HUDEP-2 (cell line): Measurements from ENCODE around the gene MYOT.

Source experiments
- DNase-seq, 76 experiments: peaks; one replicate each; lab custom pipeline; 2025; ENCODE audit not compliant: unreplicated experiment in 76 of 76; lab: John Stamatoyannopoulos, UW

Gene MYOT

DNA sequence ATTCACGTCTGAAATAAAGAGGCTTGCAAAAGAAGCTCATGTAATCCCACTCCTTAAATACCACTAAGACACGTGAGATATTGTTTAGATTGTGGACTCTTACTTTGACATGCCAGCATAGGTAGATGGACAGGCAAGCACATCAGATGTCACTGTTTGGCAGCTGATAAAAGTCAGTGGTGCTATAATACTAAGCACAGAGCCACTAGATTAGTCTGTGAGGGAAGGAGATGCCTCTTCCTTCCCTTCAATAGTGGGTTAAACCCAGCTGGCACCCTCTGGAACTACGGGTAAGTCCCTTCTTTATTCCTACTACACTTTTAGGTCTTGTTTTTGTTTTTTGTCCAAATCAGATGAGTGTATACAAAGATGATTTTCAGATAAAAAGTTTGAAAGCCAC, at the start of gene MYOT:
Gene MYOT, plus strand, starts transcription at position 197 of the 400 bp plus-strand sequence. CDS start 2,792 bp downstream, outside the sequence.
- peak in 9 of 76 experiments; percentile 6 to 42 (median 23) for DNase-seq

DNA sequence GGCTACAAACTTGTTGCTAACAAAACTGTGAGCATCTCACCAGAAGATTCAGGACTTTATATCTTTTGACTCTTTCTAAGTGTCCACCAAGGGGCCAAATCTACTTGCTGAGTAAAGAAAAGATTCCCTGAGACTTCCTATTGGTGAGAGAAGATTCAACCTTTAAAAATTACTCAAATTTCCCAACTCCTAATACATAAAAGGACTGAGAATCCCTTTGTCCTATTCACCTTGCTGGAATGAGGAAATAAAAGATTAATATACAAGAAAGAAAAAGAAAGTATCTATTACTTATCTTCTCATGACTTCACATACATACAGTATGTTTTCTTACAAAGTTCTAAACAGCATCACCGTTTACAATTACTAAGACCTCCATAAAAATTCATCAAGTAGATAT, 47.9 kb upstream of the MYOT start:
- DNase-seq = no peak

GRCh38 chr5:137822158-137822764, 45.4 kb upstream of the MYOT start:
- peak in 6 of 76 experiments; percentile 0 to 25 (median 6) for DNase-seq

GRCh38 chr5:137822984-137823383, 44.7 kb upstream of the MYOT start:
- DNase-seq = no peak

GRCh38 chr5:137825165-137825564, 42.5 kb upstream of the MYOT start:
- no peak for DNase-seq

- no peak for DNase-seq
These were observed 41.6 kb upstream of the MYOT start for GRCh38 chr5:137826067-137826466.

GRCh38 chr5:137828180-137828579, 39.5 kb upstream of the MYOT start:
- DNase-seq = no peak

DNA sequence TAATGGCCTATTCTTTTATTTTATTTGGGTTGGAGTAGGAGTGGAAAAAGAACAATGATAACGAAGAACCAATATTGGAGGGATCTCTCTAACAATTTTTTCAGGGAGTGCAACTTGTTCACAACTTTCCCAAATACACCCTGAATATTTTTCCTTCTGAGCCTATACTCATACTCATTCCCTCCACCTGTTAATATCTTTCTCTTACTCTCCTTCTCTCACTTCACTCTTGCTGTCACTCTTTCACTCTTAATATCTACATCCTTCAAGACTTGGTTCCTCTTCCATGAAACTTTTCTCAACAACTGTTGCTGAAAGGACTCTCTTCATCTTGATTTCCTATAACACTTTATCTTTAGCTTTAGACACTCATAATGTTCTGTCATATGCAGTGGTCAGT, 39.0 kb upstream of the MYOT start:
- DNase-seq = no peak

DNA sequence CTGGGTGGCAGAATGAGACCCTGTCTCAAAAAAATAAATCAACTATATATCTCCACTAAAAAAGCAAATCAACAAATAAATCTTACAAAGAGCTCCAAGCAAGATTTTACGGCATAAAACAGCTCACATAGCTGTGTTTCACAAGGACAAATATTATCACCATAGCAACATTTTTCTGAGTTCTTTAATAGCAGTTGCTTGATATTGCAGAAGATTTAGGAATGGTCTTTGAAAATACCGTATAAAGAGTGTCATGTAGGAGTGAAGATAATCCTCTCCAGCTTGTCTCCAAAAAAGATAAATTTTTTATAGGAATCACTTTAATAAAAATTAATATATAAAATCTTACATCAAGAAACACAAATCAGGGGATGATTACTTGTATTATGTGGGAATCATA, 36.6 kb upstream of the MYOT start:
- DNase-seq = no peak

- no peak for DNase-seq
These were observed 36.1 kb upstream of the MYOT start for GRCh38 chr5:137831526-137831925.

DNA sequence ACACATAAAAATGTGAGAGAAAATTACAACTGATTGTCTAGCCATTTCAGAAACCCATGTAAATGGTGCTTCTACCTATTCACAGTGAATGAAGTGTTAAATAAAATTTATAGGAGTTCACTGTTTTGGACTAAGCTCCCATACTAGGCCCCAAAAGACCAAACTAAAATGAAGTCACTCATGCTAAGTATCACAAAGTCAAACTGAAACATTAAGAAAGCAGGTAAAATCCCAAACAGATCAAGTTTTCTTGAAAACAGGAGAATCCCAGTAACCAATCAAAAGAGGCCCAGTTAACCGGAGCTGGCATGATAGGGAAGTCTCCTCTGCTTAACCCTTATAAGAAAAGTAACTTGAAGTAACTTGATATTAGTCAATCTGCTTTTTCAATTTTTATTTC, 35.2 kb upstream of the MYOT start:
- DNase-seq = no peak

DNA sequence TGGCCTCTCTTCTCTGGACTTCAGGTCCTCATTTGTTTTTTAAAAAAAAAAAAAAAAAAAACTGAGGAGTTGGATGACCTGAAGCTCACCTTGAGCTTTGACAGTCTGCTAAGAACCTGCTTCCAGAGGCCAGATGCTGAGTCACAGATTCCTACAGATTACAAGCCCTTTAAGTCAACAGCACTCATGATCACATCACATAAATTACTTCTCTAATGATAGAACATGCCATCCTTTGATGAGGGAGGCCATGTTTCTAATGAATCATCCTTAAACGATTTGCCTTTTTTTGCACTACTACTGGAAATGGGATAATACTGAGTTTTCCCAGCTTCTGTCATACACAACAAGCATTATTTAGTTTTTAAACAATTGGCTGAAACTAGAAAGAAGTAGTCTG, 34.2 kb upstream of the MYOT start:
- DNase-seq = peak in 2 of 76 experiments; percentile 3 to 36

DNA sequence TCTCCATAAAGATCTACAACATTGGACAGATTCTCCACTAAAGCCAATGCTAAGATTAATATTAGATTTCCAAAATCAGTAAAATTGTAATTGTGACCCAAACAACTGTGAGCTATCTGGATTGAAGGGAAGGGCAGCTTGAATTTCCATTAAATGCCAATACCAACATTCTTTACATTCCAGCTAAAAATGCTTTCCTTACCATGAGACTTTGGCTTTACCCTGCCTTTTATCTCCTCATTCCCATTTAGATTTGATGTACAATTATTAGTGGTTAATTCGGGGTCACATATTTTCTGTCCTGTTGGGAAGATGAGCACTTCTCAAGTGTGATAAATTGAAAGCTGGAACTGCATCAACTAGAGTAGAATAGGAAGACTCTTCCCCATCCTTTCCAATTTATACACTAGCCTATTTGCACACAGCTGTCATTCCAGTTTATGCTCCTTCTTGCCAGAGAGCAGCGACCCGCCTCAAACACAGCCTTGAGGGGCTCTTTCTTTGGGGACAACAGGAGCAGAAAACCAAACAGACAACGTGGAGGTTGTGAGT, 33.1 kb upstream of the MYOT start:
- DNase-seq = no peak

DNA sequence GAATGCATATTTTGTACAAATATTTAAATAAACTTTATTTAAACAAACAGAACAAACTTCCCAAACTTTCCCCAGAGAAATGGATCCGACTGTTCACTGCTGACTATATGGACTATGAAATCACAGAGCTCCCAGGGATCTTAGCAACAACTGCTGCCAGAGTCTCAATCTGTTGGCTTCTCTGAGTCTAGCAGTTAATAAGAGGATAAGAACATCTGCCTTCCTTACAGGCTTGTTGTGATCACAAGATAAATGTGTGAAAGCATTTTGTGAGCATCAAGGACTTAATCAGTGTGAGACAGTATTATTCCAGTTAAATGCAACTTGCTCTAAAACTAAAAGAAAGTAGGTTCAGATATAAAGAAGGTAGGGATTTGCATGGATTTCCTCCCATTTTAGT, 31.4 kb upstream of the MYOT start:
- no peak for DNase-seq

DNA sequence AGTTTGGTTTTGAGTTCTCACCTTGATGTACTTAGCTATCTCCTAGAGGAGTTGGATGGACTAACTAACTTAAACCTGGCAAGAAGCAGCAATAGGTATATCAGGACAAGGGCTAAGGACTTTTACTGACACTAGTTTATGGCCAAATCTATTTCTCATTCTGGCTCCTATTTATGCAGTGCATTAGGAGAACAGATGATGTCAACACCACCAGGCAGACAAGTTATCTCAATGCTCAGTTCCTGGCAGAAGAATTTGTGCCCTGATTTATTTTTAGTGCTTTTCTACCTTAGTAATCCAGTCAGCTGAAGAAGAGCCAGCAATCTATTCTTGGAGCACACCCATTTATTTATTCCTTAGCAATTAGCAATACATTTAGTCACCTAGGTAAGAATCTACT, 30.7 kb upstream of the MYOT start:
- no peak for DNase-seq

- no peak for DNase-seq
These were observed 29.9 kb upstream of the MYOT start for GRCh38 chr5:137837491-137838394.

- DNase-seq = no peak
These were observed 28.7 kb upstream of the MYOT start for GRCh38 chr5:137838976-137839375.

- no peak for DNase-seq
These were observed 25.4 kb upstream of the MYOT start for GRCh38 chr5:137842296-137842695.

- DNase-seq = no peak
These were observed 23.9 kb upstream of the MYOT start for GRCh38 chr5:137843676-137844299.

- no peak for DNase-seq
These were observed 22.2 kb upstream of the MYOT start for GRCh38 chr5:137845472-137845871.

GRCh38 chr5:137847687-137848086, 20.0 kb upstream of the MYOT start:
- no peak for DNase-seq
